Sigmoid colon (tissue), 7 donors: Measurements from ENCODE around the gene GPR55. TPM values are rescaled to one million over a fixed set of nuclear protein-coding genes. Genes with fewer than 3 reads are reported as not detected.

Source experiments
- DNase-seq: peaks from one replicate; pipeline ENCODE4 v3.0.0-alpha.2; 2019
- H3K27ac ChIP-seq, 4 donors: fragments of 200-600 bp; sonication (generic); one replicate each; pipeline ENCODE4 v1.5.1; 2016 to 2019; ENCODE audit warnings: mild to moderate bottlenecking in 1 of 4
- H3K27me3 ChIP-seq, 3 donors: fragments of 200-600 bp; sonication (generic); one replicate each; pipeline ENCODE4 v1.5.1; 2019; ENCODE audit warnings: mild to moderate bottlenecking in 1 of 3
- H3K36me3 ChIP-seq, 4 donors: fragments of 200-600 bp; sonication (generic); one replicate each; pipeline ENCODE4 v1.5.1; 2016 to 2019
- H3K4me1 ChIP-seq, 4 donors: fragments of 200-600 bp; sonication (generic); one replicate each; pipeline ENCODE4 v1.5.1; 2017 to 2019
- H3K4me3 ChIP-seq, 4 donors: fragments of 200-600 bp; sonication (generic); one replicate each; pipeline ENCODE4 v1.5.1; 2017 to 2019; ENCODE audit warnings: mild to moderate bottlenecking in 2 of 4, moderate library complexity in 1 of 4
- H3K9me3 ChIP-seq, 4 donors: fragments of 200-600 bp in 3 of 4; sonication (generic) in 3 of 4; one replicate each; pipeline versions ENCODE4 v1.5.1 to v1.6.1; 2013 to 2019
- EP300 ChIP-seq, 4 donors: sonication (generic); formaldehyde crosslinking; IDR thresholded peaks; one replicate each; pipeline ENCODE4 v1.6.1; 2017; ENCODE audit warnings: antibody characterized with exemption in 4 of 4
- POLR2A ChIP-seq, 2 donors: fragments of 450-650 bp; IDR thresholded peaks; one replicate each; pipeline ENCODE4 v1.6.1; 2016; ENCODE audit warnings: antibody characterized with exemption in 2 of 2, mild to moderate bottlenecking in 2 of 2, moderate library complexity in 2 of 2
- POLR2AphosphoS5 ChIP-seq, 4 donors: sonication (generic); formaldehyde crosslinking; IDR thresholded peaks; one replicate each; pipeline ENCODE4 v1.6.1; 2017; ENCODE audit warnings: antibody characterized with exemption in 4 of 4
- WGBS, 2 donors: extraction: QIAGEN DNeasy Blood & Tissue Kit; methylation state at CpG; one replicate each; pipeline ENCODE4 v1.1.7; 2013; 5-methylcytosine and 5-hydroxymethylcytosine counted together
- intact Hi-C: fragments of 100-400 bp; cut with DNase I; formaldehyde crosslinking; loops from one replicate; pipeline ENCODE4 v1.15.1; 2023
- polyA plus RNA-seq, 3 donors: library from polyadenylated mRNA; stranded (reverse); fragments of 200-250 nt; gene quantifications; one replicate each; pipeline ENCODE4 v1.2.3, GENCODE V29; 2013
- total RNA-seq, 4 donors: library from RNA; depleted of rRNA; stranded (reverse); fragments of >200 nt; gene quantifications; one replicate each; pipeline ENCODE4 v1.1.0, GENCODE V29; 2016
- TF ChIP-seq, protein P1 (sequence below), 4 experiments: fragments of 450-650 bp in 3 of 4; fragments of 200-600 bp in 1 of 4; IDR thresholded peaks; one replicate each; pipeline ENCODE4 v1.5.1; 2016 to 2019; ENCODE audit warnings: antibody characterized with exemption in 4 of 4, mild to moderate bottlenecking in 3 of 4, moderate library complexity in 2 of 4
- donor health status: healthy with polysubstance abuse.
- donor health status: Bipolar disorder and iron deficiency.
- donor health status: healthy.

GPR55 gene
- total and polyA plus RNA-seq, 7 donors = 0.23 to 1.4 TPM; not detected in 5

DNA sequence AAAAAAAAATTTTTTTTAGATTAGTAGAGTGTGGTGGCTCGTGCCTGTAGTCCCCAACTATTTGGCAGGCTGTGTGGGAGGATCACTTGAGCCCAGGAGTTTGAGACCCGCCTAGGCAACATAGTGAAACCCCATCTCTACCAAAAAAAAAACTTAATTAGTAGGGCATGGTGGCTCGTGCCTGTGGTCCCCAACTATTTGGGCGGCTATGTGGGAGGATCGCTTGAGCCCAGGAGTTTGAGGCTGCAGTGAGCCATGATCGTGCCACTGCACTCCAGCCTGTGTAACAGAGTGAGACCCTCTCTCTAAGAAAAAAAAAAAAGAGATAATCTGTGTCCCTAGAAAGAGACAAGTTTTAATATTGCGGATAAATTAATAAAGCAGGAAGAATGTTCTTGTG is 8.8 kb downstream of the GPR55 start:
- no peaks in the 10 kb centered on the region for H3K9me3 ChIP-seq
- H3K4me3 ChIP-seq = no peak overlapping the region
- TF ChIP-seq POLR2A (IDR thresholded peaks at IDR 0.05) (no peak), POLR2AphosphoS5 (IDR thresholded peaks at IDR 0.05) (no peak), EP300 (IDR thresholded peaks at IDR 0.05) (no peak)
- TF ChIP-seq, protein P1, sequence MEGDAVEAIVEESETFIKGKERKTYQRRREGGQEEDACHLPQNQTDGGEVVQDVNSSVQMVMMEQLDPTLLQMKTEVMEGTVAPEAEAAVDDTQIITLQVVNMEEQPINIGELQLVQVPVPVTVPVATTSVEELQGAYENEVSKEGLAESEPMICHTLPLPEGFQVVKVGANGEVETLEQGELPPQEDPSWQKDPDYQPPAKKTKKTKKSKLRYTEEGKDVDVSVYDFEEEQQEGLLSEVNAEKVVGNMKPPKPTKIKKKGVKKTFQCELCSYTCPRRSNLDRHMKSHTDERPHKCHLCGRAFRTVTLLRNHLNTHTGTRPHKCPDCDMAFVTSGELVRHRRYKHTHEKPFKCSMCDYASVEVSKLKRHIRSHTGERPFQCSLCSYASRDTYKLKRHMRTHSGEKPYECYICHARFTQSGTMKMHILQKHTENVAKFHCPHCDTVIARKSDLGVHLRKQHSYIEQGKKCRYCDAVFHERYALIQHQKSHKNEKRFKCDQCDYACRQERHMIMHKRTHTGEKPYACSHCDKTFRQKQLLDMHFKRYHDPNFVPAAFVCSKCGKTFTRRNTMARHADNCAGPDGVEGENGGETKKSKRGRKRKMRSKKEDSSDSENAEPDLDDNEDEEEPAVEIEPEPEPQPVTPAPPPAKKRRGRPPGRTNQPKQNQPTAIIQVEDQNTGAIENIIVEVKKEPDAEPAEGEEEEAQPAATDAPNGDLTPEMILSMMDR (IDR thresholded peaks at IDR 0.05) = no peak
- no peaks in the 10 kb centered on the region for H3K4me1 ChIP-seq
- H3K27ac ChIP-seq = no peak overlapping the region
- peak; percentile 8 for DNase-seq
- H3K36me3 ChIP-seq = no peaks in the 10 kb centered on the region
- intact Hi-C loops = no loop called here
- no peaks in the 10 kb centered on the region for H3K27me3 ChIP-seq
- 85 to 88% methylated on average over 7 of the region's 7 CpGs for WGBS, 2 donors

DNA sequence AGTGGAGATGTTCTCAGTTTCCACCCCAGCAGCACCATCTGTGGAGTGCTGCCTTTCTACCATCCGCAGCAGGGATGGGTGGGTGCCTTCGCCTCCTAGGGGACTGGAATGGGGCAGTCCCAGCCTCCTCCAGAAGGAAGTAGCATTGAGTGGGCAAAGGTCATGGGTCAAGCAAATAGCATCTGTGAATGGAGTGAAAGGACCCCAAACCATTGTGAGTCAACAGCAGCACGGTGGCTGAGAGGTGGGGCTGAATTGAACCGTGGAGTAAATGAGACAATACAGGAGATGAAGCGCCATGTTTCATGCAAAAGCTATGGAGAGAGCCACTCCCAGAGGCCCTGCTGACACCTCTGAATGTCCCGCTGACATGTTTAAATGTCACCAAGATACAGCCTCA is 9.7 kb downstream of the GPR55 start:
- intact Hi-C loops = no loop called here
- Histone ChIP-seq H3K9me3 (no peaks in the 10 kb centered on the region), H3K4me1 (no peaks in the 10 kb centered on the region), H3K27me3 (no peaks in the 10 kb centered on the region), H3K36me3 (no peaks in the 10 kb centered on the region), H3K27ac (no peak overlapping the region), H3K4me3 (no peak overlapping the region)
- no peak for TF ChIP-seq POLR2A (IDR thresholded peaks at IDR 0.05)
- TF ChIP-seq, protein P1 (IDR thresholded peaks at IDR 0.05) = no peak
- TF ChIP-seq POLR2AphosphoS5 (IDR thresholded peaks at IDR 0.05) = no peak
- TF ChIP-seq EP300 (IDR thresholded peaks at IDR 0.05) = no peak
- WGBS, 2 donors = 59 to 77% methylated on average over 6 of the region's 6 CpGs
- peak; percentile 46 for DNase-seq

DNA sequence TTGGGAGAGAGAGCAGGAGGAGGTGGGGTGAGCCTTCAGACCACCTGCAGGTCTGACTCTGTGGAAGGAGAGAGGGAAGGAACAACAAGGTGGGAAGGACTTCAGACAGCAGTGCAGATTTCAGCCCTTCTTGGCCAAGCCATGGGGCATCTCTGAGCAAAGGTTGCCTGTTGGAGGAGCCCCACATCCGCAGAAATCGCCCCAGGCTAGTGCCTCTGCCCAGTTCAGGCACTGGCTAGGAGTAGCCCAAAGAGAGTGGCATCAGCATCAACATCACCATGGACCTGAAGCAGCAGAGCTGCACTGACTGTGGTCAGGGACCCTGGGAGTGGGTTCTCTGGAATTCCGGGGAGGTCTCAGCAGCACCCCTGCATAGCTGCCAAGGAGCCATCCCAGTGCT is 10.2 kb downstream of the GPR55 start:
- no peaks in the 10 kb centered on the region for H3K4me1 ChIP-seq
- H3K27ac ChIP-seq = no peak overlapping the region
- 92 to 94% methylated on average over 3 of the region's 3 CpGs for WGBS, 2 donors
- H3K36me3 ChIP-seq = no peaks in the 10 kb centered on the region
- TF ChIP-seq POLR2A (IDR thresholded peaks at IDR 0.05) (no peak), EP300 (IDR thresholded peaks at IDR 0.05) (no peak), POLR2AphosphoS5 (IDR thresholded peaks at IDR 0.05) (no peak)
- TF ChIP-seq, protein P1 (IDR thresholded peaks at IDR 0.05) = no peak
- no peaks in the 10 kb centered on the region for H3K27me3 ChIP-seq
- no peak overlapping the region for H3K4me3 ChIP-seq
- intact Hi-C loops = loop anchor here (5.0 kb wide), 1 partner anchor 48 kb away; no protein-coding TSS in a partner anchor
- no peaks in the 10 kb centered on the region for H3K9me3 ChIP-seq
- no peak for DNase-seq

DNA sequence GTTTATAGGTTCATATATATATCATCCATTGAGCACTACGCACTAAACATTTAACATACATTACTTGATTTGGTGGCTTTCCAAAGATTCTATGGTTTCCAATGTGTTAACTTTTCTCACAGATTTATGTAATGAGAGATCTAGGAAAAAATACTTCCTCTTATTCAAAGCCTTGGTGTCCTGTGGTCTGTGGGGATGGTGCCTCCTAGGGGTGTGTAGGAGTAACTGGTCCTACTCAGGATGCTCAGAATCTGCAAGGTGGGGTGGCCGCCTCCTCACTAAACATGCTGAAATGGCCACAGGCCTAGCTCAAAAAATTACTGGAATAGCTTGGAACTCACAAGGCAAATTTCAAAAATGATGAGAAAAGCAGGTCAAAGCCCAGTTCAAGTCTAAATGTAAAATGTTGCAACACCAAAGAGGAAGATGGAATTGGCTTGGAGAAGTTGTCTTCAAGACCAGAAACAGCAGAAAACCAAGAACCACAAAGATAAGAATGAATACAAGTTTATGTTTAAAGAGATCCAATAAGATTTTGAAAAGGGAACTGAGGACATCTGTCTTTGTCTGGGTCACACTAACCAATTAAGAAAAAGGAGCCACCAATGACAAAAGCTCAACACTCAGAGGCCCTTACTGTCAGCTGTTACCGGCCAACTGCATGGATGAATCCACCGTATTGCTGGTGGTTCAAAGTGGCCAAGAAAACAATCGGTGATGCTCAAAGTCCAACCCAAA is 11.5 kb downstream of the GPR55 start:
- peak; percentile 77 for DNase-seq

More for the DNA sequence above, 11.5 kb downstream of the GPR55 start:
- TF ChIP-seq, protein P1 (IDR thresholded peaks at IDR 0.05) = peak in 3 of 4 experiments; percentile 46 to 63 (median 61)
- no peak for TF ChIP-seq EP300 (IDR thresholded peaks at IDR 0.05)
- H3K27ac ChIP-seq = no peak overlapping the region
- H3K4me3 ChIP-seq = no peak overlapping the region
- 48 to 74% methylated on average over 5 of the region's 5 CpGs for WGBS, 2 donors
- H3K9me3 ChIP-seq = no peaks in the 10 kb centered on the region
- H3K27me3 ChIP-seq = no peaks in the 10 kb centered on the region
- no peaks in the 10 kb centered on the region for H3K4me1 ChIP-seq
- intact Hi-C loops = loop anchor here (2.0 to 5.0 kb wide), 3 partner anchors 46 to 89 kb away; no protein-coding TSS in a partner anchor
- no peaks in the 10 kb centered on the region for H3K36me3 ChIP-seq
